ENCODE data around the gene ADI1.
"Not testable (repeated sequence)": the region's sequence is repeated elsewhere in the genome, so short reads cannot be mapped to it uniquely, and the experiment has no call there.

The ADI1 gene

DNA sequence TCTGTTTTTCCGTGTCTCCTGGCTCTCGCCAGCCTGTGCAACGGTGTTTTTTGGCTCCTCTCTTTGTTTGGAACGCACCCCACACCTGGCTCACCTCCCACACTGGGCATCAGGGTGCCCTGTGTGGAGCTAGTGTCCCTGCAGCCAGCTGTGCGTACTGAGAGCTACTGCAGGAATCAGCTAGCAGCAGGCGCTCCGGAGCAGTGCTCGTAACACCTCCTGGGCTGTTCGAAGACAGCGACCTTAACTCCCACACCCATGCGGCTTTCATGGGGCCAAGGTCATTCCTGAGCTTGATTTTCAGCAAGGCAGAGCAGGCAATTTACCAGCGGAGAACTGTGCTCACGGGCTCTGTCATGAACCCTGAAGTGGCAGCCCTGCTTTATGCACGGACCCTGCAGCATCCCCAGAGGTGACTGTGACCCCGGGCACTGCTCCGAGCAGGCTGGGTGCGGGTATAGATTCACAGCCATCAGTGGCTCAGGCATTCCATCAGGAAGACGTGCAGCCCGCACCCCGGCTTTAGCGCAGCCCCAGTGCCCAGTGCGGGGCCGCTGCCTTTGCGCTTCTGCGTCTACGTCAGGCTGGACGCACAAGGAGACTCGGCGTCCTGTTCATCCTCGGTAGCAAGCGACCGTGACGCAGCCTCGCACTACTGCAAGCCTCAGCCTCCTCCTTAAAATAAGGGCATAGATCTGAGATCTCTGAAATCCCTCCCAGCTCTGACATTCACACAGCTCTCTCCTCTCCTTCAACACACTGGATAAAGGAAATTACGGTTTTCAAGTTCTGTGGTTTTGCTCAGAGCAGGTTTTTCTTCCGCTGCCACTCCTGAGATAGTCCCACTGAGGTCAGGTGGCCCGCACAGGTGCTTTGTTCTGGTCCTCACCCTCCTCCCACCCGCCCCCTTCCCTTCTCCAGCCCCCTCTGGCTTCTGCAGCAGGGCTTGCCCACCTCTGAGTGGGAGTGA, 58.2 kb downstream of the ADI1 start:
- Histone ChIP-seq H3K27me3 (peaks cover 45% of the 10 kb centered on the region; the same call in 1 of the 2 replicates), H3K27ac (peak overlapping the region; percentile 57; the same call in 1 of the 2 replicates), H3K9ac (0 out of 2 replicates have a peak overlapping the region, but pooled peaks have one; percentile 32), H4K20me1 (peaks cover 25% of the 10 kb centered on the region), H3K4me2 (peak overlapping the region; percentile 95), H3K9me3 (no peaks in the 10 kb centered on the region), H3K36me3 (peaks cover 44% of the 10 kb centered on the region), H3K4me3 (peak overlapping the region; percentile 57), H3K4me1 (peaks cover 81% of the 10 kb centered on the region)
- no peak for TF ChIP-seq Cebpa-rat (IDR thresholded peaks at IDR 0.05)

DNA sequence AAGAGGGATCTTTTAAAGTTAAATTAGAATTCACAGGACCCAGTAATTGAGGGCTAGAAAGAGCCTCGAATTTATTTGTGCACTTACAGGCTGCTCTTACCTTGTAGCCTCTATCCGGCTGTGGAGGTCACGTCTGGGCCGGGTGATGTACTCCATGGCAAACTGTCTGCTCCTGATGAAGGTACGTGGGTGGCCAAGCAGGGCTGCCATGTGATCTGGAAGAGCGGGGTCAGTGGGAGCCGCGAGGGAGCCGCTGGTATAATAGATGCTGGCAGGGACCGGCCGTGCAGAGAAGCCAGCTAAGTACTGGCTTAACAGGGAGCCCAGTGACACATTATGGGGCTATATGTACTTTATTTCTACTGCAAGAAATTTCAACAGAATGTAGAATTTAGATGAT, 59.2 kb downstream of the ADI1 start:
- no peaks in the 10 kb centered on the region for H3K9me3 ChIP-seq
- no peak overlapping the region for H3K9ac ChIP-seq
- H3K27me3 ChIP-seq, result peaks cover 48% of the 10 kb centered on the region; the same call in 1 of the 2 replicates
- TF ChIP-seq Cebpa-rat (IDR thresholded peaks at IDR 0.05), result no peak
- no peak overlapping the region for H3K27ac ChIP-seq
- no peak overlapping the region for H3K4me3 ChIP-seq
- peak overlapping the region; percentile 95 for H3K4me2 ChIP-seq
- peaks cover 34% of the 10 kb centered on the region for H3K36me3 ChIP-seq
- peaks cover 91% of the 10 kb centered on the region for H3K4me1 ChIP-seq
- H4K20me1 ChIP-seq, result peaks cover 33% of the 10 kb centered on the region

DNA sequence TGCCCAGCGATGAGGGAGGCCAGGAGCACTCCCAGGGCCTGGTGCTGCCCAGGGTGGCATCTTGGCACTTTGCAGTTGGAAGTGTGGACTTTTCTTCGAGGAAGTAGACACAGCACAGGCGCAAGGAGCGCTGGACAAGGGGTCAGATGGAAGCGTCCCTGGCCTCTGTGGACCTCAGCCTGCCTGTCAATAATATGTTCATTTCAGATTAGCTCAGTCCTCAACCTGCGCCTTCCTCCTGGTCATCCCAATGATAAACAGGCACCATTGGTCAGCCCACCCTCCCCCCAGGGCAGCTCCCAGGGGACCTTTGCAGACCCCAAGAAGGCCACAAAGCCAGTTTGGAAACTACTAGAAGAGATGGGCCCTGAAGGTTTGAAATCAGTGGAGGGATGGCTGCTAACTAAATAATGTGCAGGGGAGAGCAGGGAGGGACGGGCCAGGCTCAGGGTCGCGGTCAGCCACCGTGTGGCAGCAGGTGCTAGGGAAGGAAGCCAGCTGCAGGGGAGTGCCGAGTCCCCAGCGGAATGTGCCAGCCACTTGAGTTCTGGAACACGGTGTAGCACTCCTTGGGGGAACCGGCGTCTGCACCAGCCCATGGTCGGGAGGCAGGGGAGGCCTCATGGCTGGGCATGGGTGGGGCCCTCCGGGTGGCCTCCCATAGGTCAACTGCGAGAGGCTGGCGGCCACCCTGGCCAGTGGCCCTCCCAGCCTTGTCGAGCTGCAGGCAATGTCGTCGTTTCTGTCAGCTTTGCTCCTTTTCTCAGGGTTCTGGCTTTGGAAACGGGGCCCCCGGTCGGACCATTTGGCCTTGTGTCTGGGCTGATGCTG, 59.9 kb downstream of the ADI1 start:
- H3K27ac ChIP-seq, result no peak overlapping the region
- TF ChIP-seq Cebpa-rat (IDR thresholded peaks at IDR 0.05), result no peak
- H3K9me3 ChIP-seq, result no peaks in the 10 kb centered on the region; the same call in 1 of the 2 replicates
- H3K27me3 ChIP-seq, result peaks cover 56% of the 10 kb centered on the region
- H3K4me2 ChIP-seq, result peak overlapping the region; percentile 95
- no peak overlapping the region for H3K4me3 ChIP-seq
- no peak overlapping the region for H3K9ac ChIP-seq
- peaks cover 28% of the 10 kb centered on the region for H3K36me3 ChIP-seq
- peaks cover 95% of the 10 kb centered on the region for H3K4me1 ChIP-seq
- peaks cover 38% of the 10 kb centered on the region for H4K20me1 ChIP-seq

DNA sequence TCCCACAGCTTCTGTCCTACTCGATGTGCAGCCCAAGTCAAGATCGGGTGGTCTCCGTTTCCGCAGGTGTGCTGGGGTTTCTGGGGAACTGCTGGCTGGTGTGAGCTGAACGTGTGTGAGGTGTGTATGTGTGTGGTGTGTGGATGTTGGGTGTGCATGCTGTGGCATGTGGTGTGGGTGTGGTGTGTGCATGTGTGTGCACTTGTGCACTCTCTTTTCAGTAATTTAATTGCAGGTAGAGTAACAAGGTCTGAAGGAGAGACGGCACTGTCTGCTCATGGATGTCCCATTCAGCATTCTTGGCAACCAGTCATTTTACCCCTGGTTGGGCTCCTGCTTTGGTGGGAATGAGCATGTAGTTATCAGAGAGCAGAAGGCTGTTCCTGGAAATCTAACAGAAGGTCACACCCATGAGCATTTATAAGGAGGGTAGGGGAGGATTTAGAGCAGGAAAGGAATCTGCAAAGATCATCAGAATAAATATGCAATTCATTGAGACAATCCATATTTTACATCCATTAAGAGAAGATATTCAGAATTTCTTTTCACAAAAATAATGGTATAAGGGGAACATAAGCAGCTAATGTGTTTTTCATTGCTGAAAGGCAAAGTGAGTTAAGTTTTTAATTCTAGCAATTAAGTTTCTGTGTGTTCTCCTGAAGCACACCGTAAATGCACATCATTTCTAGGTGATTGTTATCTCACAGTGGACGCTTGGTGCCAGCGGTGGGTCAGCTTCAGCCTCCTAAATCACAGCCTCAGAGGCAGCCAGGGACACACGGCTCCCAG, 60.7 kb downstream of the ADI1 start:
- Histone ChIP-seq H3K9ac (no peak overlapping the region), H3K36me3 (peaks cover 30% of the 10 kb centered on the region), H3K4me2 (peak overlapping the region; percentile 95), H3K27ac (no peak overlapping the region), H3K27me3 (peaks cover 64% of the 10 kb centered on the region), H3K4me1 (peaks cover 95% of the 10 kb centered on the region), H4K20me1 (peaks cover 46% of the 10 kb centered on the region), H3K9me3 (no peaks in the 10 kb centered on the region; the same call in 1 of the 2 replicates), H3K4me3 (no peak overlapping the region)
- no peak for TF ChIP-seq Cebpa-rat (IDR thresholded peaks at IDR 0.05)

DNA sequence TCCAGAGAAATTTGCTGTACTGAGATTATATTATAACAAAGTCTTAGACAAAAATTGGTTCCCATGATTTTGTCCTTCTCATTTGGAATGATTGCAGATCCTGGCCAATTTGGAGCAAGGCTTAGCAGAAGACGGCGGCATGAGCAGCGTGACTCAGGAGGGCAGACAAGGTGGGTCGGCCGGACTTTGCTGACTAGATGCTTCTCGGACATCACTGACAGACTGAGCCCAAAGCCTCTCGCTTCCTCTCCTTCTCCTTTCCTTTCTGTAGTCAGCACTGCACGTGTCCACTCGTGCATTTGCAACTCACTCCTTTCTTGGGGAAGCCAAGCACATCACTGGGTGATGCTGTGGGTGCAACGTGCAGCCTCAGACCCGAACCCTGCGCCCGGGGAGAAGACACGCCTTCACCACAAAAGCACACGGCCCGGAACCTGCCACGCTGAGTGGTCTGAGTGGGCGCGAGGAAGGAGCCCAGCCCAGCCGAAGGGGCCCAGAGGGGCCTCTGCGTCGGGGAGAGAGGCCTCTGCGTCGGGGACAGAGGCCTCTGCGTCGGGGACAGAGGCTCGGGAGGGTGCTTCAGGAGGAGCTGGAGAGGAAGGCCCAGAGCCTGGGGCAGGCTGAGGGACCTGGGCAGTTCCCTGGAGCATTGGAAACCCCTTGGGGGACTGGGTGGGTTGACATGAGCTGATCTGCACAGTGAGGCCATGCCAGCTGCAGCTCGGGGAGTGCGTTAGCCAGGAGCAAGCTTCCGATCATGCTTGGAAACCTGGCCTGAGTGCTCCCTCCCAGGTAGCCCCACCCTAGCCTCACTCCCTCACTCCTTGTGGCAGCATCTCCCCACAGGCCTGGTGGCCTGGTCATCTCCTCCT, 61.6 kb downstream of the ADI1 start:
- peaks cover 38% of the 10 kb centered on the region for H3K36me3 ChIP-seq
- H3K27me3 ChIP-seq, result peaks cover 72% of the 10 kb centered on the region
- H3K9ac ChIP-seq, result no peak overlapping the region
- peaks cover 54% of the 10 kb centered on the region for H4K20me1 ChIP-seq
- H3K4me2 ChIP-seq, result peak overlapping the region; percentile 95
- H3K27ac ChIP-seq, result no peak overlapping the region
- H3K9me3 ChIP-seq, result no peaks in the 10 kb centered on the region; the same call in 1 of the 2 replicates
- peaks cover 92% of the 10 kb centered on the region for H3K4me1 ChIP-seq
- no peak for TF ChIP-seq Cebpa-rat (IDR thresholded peaks at IDR 0.05)
- no peak overlapping the region for H3K4me3 ChIP-seq

DNA sequence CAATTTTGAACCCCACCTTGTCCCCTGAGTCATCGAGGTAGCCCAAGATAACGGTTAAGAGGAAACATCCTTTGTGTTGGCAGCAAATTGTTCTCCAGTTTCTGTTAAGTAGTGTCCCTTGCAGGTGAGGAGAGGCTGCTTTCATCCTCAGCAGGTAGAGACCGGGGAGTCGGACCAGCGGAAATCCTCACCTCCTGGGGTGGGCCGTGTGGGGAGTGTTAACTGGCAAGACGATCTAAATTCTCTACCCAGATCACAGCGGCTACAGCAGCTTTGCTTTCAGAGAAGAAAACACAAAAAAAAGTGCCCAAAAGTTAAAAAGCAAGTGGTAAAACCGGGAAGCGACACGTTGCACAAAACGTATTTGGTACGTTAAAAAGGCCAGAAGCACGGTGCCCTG, 63.2 kb downstream of the ADI1 start:
- Histone ChIP-seq H3K36me3 (peaks cover 50% of the 10 kb centered on the region), H3K9ac (no peak overlapping the region), H3K4me2 (peak overlapping the region; percentile 71), H3K4me1 (peaks cover 89% of the 10 kb centered on the region), H3K27me3 (peaks cover 86% of the 10 kb centered on the region), H3K27ac (no peak overlapping the region), H4K20me1 (peaks cover 70% of the 10 kb centered on the region), H3K4me3 (no peak overlapping the region), H3K9me3 (no peaks in the 10 kb centered on the region; the same call in 1 of the 2 replicates)
- no peak for TF ChIP-seq Cebpa-rat (IDR thresholded peaks at IDR 0.05)

DNA sequence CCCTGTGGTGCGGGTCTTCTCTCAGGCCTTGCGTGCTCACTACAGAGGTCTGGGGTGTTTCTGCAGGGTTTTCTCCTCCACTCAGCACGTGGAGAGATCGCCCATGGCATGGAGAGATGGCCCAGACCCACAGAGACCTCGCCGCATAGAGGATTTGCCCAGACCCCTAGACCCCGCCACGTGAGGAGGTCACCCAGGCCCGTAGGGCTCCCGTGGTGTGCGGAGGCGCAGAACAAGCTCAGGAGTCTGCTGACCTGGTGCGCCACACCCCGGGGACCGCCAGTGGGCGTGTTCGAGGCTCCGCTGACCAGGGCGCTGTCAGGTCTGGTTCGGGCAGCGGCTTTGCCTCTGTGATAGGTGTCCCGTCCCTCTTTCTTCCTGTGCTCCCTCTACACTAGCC, 64.5 kb downstream of the ADI1 start:
- Histone ChIP-seq H3K4me2 (peak overlapping the region; percentile 43), H3K9ac (no peak overlapping the region), H4K20me1 (peaks cover 66% of the 10 kb centered on the region), H3K4me1 (peaks cover 86% of the 10 kb centered on the region), H3K4me3 (no peak overlapping the region), H3K36me3 (peaks cover 57% of the 10 kb centered on the region), H3K27ac (no peak overlapping the region), H3K27me3 (peaks cover 86% of the 10 kb centered on the region), H3K9me3 (no peaks in the 10 kb centered on the region; the same call in 1 of the 2 replicates)
- no peak for TF ChIP-seq Cebpa-rat (IDR thresholded peaks at IDR 0.05)

DNA sequence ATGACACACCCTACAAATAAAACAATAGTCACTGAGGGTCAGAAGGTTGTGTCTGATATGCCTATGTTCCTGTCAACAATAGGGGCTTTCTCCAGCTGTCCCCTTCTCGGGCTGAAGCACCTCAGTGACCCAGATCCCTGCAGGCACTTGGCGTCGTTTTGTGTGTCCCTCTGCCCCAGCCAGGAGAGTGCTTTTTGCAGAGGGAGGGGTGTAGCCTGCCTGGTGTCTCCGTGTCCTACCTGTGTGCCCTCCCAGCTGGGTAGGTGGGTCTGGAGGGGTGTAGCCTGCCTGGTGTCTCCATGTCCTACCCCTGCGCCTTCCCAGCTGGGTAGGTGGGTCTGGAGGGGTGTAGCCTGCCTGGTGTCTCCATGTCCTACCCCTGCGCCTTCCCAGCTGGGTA, 65.3 kb downstream of the ADI1 start:
- H3K27ac ChIP-seq, H3K4me3 ChIP-seq, H3K9ac ChIP-seq, H3K9me3 ChIP-seq: not testable (repeated sequence)
- peak overlapping the region; percentile 43; the same call in 1 of the 2 replicates for H3K4me2 ChIP-seq
- H3K27me3 ChIP-seq, result peaks cover 79% of the 10 kb centered on the region
- peaks cover 61% of the 10 kb centered on the region for H3K36me3 ChIP-seq
- H4K20me1 ChIP-seq, result peaks cover 62% of the 10 kb centered on the region
- H3K4me1 ChIP-seq, result peaks cover 79% of the 10 kb centered on the region
